MM.1S (cell line): ENCODE measurements around the gene CCDC59.

ENCODE experiments used
- CTCF ChIP-seq: fragments of 300-600 bp; sonication (generic); IDR thresholded peaks from 2 replicates; pipeline ENCODE4 v1.5.1; 2016; ENCODE audit warnings: antibody characterized with exemption, low read length, mixed read lengths
- EZH2 ChIP-seq: fragments of 300-600 bp; sonication (generic); optimal IDR thresholded peaks from 2 replicates; pipeline ENCODE3; 2017; ENCODE audit warnings: low read depth, mild to moderate bottlenecking, antibody characterized with exemption, low read length, mixed read lengths
- EZH2phosphoT487 ChIP-seq: fragments of 300-600 bp; sonication (generic); IDR thresholded peaks from 2 replicates; pipeline ENCODE4 v1.6.1; 2018; ENCODE audit warnings: antibody characterized with exemption, low read length

GRCh38 chr12:82361461-82361915 is 3.3 kb upstream of the CCDC59 start:
- TF ChIP-seq CTCF (no peak), EZH2 (no peak), EZH2phosphoT487 (no peak)
